Activated CD4-positive, alpha-beta T cell treated with anti-CD3 and anti-CD28 coated beads, Interleukin-2, Interleukin-4, amounts not matched to agents 100 ng/mL and 50 ng/mL, durations not matched to agents 16 hours and 8 hours (primary cell): ENCODE measurements around the gene SFMBT1.
"Not testable (repeated sequence)": the region's sequence is repeated elsewhere in the genome, so short reads cannot be mapped to it uniquely, and the experiment has no call there.

ENCODE experiments used
- DNase-seq: peaks from one replicate; pipeline ENCODE4 v3.0.0-alpha.2; 2020; ENCODE audit warnings: low spot score

The SFMBT1 gene

DNA sequence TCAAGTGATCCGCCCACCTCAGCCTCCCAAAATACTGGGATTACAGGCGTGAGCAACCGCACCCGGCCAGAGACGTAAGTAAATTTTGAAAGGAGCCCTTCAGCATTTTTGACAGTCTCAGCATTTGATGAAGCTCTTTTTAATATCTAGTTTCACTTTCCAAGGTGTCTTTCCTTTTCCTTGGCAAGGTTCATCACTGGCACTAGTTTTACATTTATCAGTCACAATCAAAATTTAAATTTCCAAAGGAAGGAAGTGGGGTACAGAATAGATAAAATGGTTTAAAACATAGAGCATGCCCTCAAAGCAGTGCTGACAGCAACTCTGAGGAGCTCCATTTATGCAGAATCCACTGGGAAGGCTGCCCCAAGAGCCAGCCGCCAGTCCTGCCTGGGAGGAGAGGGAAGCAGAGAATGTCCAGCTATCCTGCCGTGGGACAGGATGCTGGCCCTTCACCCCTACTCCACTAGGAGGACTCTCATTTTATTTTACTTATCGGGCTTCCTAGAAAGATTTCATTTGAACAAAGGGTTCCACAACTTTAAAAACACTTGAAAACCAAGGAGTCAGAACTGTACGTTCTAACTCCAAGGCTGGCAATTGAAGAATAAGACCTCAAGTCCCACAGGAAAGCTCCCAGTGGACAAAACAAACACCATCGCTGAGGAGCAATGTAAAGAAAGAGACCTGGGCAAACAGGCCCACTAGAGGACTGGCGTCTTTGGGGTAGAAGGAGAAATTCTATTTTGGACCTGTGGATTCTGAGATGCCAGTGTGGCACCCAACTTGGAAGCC is 9.9 kb downstream of the SFMBT1 start:
- no peak for DNase-seq

DNA sequence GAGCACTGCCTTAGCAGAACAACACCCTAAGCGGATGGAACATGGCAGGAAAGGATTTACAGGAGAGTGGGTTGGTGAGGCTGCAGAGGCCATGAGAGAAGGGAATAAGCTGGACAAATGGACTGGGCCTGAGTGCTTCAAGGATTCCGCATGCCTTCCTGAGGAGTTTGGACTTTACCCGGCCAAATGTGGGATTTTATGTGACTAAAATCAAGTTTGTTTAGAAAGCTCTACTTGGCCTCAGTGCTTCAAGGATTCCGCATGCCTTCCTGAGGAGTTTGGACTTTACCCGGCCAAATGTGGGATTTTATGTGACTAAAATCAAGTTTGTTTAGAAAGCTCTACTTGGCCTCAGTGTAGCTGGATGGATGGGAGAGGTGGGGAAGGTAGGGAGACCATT is 10.9 kb downstream of the SFMBT1 start:
- not testable (repeated sequence) for DNase-seq

GRCh38 chr3:53034411-53034810 is 11.5 kb downstream of the SFMBT1 start:
- DNase-seq = not testable (repeated sequence)

DNA sequence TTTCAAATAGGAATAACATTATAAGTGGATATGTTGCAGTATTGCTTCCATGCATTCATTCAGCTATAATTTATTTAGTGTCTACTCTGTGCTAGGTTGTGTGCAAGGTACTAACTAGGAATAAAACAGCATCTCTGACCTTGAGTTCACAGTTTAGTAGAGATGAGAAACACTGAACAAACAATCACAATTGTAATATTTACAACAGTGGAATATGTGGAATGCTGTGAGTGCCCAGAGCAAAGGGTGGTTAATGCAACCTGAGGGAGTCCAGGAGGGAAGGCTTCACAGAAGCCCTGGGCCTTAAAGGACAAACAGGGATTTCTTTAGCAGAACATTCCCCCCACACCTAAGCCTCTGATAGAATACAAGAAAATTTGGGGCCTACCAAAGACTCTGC is 13.3 kb downstream of the SFMBT1 start:
- no peak for DNase-seq

DNA sequence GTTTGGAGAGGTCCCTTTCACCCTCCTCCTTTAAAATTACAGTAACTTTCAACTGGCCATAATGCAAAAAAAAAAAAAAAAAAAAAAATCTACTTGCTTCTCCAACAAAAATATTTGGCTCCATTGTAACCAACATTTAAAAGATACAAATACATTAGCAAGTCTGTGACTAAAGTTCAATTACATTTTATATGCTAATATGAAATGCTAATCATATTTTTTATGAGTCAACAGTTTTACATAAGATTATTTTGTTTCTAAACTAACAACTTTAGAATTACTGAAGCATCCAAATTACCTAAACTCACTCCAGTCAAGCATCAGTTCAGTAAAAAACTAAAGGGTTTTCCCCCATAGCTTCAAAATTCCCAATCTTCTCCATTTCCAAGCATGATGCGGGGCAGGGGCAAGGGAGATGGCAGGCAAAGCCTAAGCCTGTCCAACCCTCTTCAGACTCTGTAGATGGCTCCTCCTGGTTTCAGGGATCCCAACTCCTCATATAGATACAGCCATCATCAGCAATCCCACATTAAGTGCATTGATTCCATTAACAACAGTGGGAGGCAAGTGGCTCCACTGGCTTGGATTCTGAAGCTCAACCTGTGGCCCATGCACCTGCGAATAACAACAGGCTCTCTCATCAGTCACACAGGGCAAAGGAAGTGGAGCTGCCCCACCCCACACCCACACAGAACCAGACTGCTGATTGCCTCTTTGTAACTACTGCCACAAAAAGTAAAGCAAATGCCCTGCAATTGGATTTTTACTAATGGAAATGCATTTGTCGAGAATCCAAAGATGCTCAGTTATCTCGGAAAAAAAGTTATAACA is 15.0 kb downstream of the SFMBT1 start:
- DNase-seq = peak; percentile 19

GRCh38 chr3:53028641-53029040 is 17.2 kb downstream of the SFMBT1 start:
- DNase-seq = no peak

- DNase-seq = no peak
Observed at GRCh38 chr3:53027254-53027844, 18.5 kb downstream of the SFMBT1 start.

GRCh38 chr3:53026382-53027162 is 19.3 kb downstream of the SFMBT1 start:
- no peak for DNase-seq

- no peak for DNase-seq
Observed at GRCh38 chr3:53024315-53024714, 21.6 kb downstream of the SFMBT1 start.

- DNase-seq = peak; percentile 28
Observed at GRCh38 chr3:53023072-53023823, 22.6 kb downstream of the SFMBT1 start.

GRCh38 chr3:53022647-53023046 is 23.2 kb downstream of the SFMBT1 start:
- no peak for DNase-seq

DNA sequence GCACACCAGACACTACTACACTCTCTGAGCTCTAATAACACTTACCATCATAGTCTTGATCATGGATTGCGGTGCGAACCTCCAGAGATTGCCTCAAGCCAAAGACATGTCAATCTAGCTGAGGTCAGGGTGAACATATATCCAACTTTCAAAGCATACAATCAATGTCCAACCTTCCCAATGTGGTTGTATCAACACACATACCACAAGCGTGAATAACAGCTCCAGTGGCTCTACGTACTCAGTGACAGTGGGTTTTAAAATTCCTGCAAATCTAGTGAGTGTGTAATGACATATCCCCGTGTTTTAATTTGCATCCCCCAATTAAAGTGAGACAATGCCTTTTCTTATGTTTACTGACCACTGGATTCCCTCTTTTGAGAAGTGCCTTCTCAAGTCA is 29.6 kb downstream of the SFMBT1 start:
- DNase-seq = no peak

DNA sequence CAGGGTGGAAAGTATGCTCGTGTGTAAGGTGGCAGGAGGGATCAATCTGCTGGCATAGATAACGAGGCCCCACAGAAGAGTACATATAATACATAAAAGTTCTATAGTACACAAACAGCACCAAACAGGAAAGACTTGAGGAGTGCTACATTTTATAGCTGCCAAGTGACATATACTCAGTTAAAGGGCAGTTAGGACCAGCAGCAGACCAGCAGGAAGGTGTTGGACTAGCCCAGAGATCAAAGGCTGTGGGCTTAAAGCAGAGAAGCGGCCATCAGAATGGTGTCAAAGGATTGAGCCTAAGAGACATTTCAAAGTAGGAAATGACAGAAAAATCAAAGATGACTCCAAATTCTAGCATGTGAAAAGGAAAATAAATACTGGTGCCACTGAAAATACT is 34.5 kb downstream of the SFMBT1 start:
- DNase-seq = no peak

DNA sequence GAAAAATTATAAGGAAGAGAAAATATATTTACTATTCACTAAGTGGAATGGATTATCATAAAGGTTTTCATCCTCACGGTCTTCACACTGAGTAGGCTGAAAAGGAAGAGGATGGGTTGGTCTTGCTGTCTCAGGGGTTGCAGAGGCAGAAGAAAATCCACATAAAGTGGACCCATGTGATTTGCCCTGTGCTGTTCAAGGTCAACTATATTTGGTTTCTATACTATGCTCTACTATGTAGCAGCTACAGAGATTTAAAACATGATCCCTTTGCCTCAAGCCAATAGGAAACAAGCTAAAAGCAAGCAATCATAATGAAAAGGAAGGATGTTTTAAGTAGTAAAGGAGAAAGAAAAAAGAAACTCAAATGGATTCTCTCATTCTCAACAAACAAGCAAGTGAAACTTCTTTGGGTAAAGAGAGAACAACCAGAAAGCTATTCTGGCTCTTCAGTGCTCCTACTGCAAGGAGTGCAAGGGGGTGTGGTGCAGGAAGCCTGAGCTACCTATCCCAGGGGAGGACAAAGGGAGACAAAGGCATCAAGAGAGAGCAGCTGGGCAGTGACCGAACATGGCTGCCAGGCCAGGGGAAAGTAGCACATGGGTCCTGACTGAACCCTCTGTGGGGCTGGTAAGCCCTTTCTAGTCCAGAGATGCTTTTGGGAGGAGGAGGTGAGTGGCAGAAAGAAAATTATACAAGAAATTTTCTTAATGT is 35.9 kb downstream of the SFMBT1 start:
- no peak for DNase-seq

DNA sequence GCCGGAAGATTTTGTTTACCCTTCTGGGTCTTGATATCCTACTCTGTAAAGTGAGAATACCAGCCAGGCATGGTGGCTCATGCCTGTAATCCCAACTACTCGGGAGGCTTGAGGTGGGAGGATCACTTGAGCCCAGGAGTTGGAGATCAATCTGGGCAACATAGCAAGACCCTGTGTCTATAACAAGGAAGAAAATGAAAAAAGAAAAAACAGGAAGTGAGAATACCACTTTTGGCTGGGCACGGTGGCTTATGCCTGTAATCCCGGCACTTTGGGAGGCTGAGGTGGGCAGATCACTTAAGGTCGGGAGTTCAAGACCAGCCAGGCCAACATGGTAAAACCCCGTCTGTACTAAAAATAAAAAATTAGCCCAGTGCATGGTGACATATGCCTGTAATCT is 36.9 kb downstream of the SFMBT1 start:
- no peak for DNase-seq

GRCh38 chr3:53005854-53006513 is 39.9 kb downstream of the SFMBT1 start:
- DNase-seq = no peak

DNA sequence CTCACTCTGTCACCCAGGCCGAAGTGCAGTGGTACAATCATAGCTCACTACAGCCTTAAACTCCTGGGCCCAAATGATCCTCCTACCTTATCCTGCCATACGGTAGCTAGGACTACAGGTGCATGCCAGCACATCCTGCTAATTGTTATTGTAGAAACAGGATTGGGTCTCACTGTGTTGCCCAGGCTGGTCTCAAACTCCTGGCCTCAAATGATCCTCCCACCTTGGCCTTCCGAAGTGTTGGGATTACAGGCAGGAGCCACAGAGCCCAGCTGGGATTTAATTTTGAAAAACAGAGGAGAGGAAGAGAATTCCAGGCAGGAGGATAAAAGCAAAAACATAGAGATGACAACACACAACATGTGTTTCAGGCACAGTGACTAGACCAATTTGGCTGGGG is 40.5 kb downstream of the SFMBT1 start:
- DNase-seq = no peak

- DNase-seq = no peak
Observed at GRCh38 chr3:53003320-53003719, 42.6 kb downstream of the SFMBT1 start.

DNA sequence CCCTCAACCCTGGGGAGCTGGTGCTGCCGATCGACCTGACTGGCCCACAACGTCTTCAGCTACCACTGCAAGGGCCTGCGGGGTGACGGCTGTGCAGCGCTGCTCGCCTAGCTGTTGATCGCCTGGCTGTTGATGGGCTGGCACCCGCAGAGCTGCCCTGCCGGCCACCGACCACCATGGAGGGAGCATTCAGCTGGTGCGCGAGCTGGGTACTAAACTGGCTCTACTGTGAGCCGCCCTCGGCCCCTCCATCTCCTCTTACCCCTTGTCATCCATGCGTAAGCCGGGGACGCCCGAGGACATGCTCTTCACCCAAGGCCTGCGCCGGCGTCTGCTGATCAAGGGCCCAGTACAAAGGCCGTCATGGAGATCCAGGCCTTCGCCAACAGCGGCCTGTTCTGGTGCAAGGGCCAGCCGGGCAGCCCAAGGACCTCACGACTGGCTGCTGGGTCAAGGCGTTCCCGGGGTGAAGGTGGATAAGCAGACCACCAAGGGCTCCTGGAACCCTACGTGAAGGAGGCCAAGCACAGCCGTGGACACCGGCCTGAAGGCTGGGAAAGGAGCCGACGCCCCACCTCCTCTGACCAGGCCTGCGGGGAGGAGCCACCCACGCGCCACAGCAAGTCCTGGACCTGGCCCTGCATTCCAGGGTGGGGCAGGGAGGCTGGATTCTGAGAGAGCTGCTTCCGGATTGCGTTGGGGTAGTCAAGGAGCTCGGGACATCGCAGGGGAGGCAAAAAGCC is 46.9 kb downstream of the SFMBT1 start:
- no peak for DNase-seq
